NCI-H187 (cell line): ENCODE results near the gene RNF223.

Source experiments
- DNase-seq, 2 experiments: peaks; one replicate each; lab custom pipeline; 2025; lab: John Stamatoyannopoulos, UW

RNF223 gene

DNA sequence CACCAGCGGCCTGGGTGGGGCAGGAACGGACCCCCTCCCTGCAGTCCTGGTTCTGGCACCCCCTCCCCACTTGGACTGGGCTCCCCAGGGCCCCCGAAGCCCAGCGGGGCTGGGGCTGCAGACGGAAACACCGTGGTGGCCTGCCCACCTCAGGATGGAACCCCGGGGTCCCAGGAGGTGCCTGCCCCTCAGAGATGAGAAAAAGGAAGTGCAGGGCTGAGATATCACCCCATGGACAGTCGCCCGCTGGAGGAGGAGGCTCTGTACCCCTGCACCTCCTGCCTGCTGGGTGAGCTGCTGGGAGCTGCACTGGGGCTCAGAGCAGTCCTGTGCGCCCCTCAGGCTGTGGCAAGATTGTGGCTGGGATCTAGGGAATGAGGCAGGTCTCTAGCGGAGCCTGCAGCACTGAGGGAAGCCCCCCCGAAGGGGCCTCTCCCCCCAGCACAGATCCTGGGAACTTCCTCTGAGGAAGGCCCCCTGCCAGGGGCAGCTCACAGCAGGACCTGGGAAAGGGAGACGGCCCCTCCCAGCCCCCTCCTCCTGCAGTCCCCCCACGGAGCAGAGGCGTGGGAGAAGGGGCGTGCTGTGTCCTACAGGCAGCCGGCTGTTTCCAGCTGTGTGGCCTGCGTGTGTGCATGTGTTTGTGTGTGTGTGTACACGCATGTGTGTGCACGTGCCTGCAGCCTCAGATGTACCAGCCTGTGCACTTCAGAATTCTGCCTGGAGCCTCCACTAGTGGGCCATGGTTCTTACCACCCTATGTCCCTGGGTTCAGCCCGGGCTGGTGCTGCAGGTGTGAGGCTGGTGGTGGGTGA, 47.3 kb downstream of the RNF223 start:
- DNase-seq, result no peak

GRCh38 chr1:1025730-1026129, 48.4 kb downstream of the RNF223 start:
- no peak for DNase-seq

GRCh38 chr1:1024771-1025699, 49.1 kb downstream of the RNF223 start:
- no peak for DNase-seq

- no peak for DNase-seq
Observed at GRCh38 chr1:1024149-1024770, 49.8 kb downstream of the RNF223 start.

DNA sequence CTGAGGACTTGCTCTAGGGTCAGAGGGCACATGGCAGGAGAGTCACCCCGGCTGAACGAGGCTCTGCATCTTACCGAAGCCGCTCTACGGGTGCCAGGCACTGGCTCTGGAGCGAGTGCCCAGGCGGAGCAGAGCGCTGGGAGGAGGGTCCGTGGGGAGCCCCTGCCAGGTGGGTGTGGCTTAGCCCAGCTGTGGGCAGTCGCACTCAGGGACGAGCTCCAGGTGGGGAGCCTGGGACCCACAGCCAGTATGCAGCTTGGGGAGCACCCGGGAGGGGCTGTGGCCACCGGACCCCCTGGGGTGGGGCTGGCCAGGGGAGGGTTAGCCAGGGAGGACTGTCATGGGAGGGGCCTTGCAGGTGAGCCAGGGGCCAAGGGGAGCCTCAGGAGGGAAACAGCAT, 50.4 kb downstream of the RNF223 start:
- DNase-seq, result no peak

- no peak for DNase-seq
Observed at GRCh38 chr1:1022302-1023009, 51.6 kb downstream of the RNF223 start.

- no peak for DNase-seq
Observed at GRCh38 chr1:1021920-1022259, 52.2 kb downstream of the RNF223 start.

GRCh38 chr1:1021010-1021919, 52.8 kb downstream of the RNF223 start:
- no peak for DNase-seq
